ENCODE data around the gene EFNA2. TPM values are rescaled to one million over a fixed set of nuclear protein-coding genes. Genes with fewer than 3 reads are reported as not detected.

EFNA2 gene
- total RNA-seq, 1 experiment from 2014 or later = 14.3 TPM

GRCh38 chr19:1350867-1351266, 65.2 kb downstream of the EFNA2 start:
- H3K14ac ChIP-seq (ENCODE audit: insufficient read depth, low read length) = no peak overlapping the region
- H3K23ac ChIP-seq (ENCODE audit: insufficient read length, low read depth, low read length) = no peak overlapping the region
- Mint-ChIP-seq H3K9me3 (no peaks in the 10 kb centered on the region), H3K36me3 (ENCODE audit: insufficient read depth in 1 of 3, low read depth in 3 of 3) (peaks cover 0 to 2% (median 0%) of the 10 kb centered on the region in 3 experiments; a peak in 2 of 7 replicates), H3K4me3 (no peak overlapping the region), H3K27ac (peak overlapping the region in 1 of 3 experiments; percentile 37; a peak in 1 of 7 replicates), H3K27me3 (ENCODE audit: low read depth) (peaks cover 8% of the 10 kb centered on the region), H3K4me1 (peaks cover 4 to 5% of the 10 kb centered on the region in 2 experiments)
- no peak overlapping the region for H3K4me2 ChIP-seq (ENCODE audit: insufficient read depth, insufficient read length, low read length)
- H3K79me2 ChIP-seq (ENCODE audit: insufficient read depth, low read length) = no peaks in the 10 kb centered on the region
- peak overlapping the region; percentile 6 for H3K9ac ChIP-seq (ENCODE audit: extremely low read depth, insufficient read length, low read length)
- no peaks in the 10 kb centered on the region for H3K4me1 ChIP-seq (ENCODE audit: insufficient read depth, low read length)
- no peak overlapping the region for H4K5ac ChIP-seq (ENCODE audit: insufficient read length, low read depth, low read length)
- no peak overlapping the region for H2AK5ac ChIP-seq (ENCODE audit: insufficient read length, low read length)
- no peak overlapping the region for H4K91ac ChIP-seq (ENCODE audit: insufficient read length, low read depth, low read length)
- H2BK20ac ChIP-seq (ENCODE audit: low read depth, low read length, poor library complexity, severe bottlenecking) = no peak overlapping the region
- no peaks in the 10 kb centered on the region for H3K79me1 ChIP-seq (ENCODE audit: insufficient read depth, low read depth, low read length, poor library complexity, severe bottlenecking)
- peaks cover 7% of the 10 kb centered on the region for H3K23me2 ChIP-seq (ENCODE audit: insufficient read length, low read depth, low read length, poor library complexity, severe bottlenecking)
- H3K4ac ChIP-seq (ENCODE audit: low read depth, low read length) = no peak overlapping the region
- no peaks in the 10 kb centered on the region for H3K9me3 ChIP-seq (ENCODE audit: control insufficient read depth, low read depth, low read length)
- H2AFZ ChIP-seq (ENCODE audit: low read length) = no peak overlapping the region
- WGBS (ENCODE audit: extremely low coverage, insufficient read length, low lambda C conversion rate) = no CpG with 5 or more reads among the region's 5 CpGs
- H4K8ac ChIP-seq (replicated peaks; ENCODE audit: insufficient read length, low read depth, low read length) = no peak overlapping the region
- no peak overlapping the region for H2BK12ac ChIP-seq (ENCODE audit: insufficient read length, low read depth, low read length)
- H4K20me1 ChIP-seq (ENCODE audit: control insufficient read depth, insufficient read depth, insufficient read length) = no peaks in the 10 kb centered on the region
- H3K56ac ChIP-seq (ENCODE audit: insufficient read length, low read depth, low read length) = no peak overlapping the region
- H3K27me3 ChIP-seq (ENCODE audit: insufficient read depth, low read length) = no peaks in the 10 kb centered on the region
- no peak for DNase-seq
- no peak overlapping the region for H2BK120ac ChIP-seq (ENCODE audit: low read depth, low read length, poor library complexity, severe bottlenecking)
- no peak overlapping the region for H3K27ac ChIP-seq (ENCODE audit: insufficient read length, low read depth, low read length)
- no peak overlapping the region for H2BK5ac ChIP-seq (ENCODE audit: insufficient read length, low read length)
- TF ChIP-seq, protein P1, sequence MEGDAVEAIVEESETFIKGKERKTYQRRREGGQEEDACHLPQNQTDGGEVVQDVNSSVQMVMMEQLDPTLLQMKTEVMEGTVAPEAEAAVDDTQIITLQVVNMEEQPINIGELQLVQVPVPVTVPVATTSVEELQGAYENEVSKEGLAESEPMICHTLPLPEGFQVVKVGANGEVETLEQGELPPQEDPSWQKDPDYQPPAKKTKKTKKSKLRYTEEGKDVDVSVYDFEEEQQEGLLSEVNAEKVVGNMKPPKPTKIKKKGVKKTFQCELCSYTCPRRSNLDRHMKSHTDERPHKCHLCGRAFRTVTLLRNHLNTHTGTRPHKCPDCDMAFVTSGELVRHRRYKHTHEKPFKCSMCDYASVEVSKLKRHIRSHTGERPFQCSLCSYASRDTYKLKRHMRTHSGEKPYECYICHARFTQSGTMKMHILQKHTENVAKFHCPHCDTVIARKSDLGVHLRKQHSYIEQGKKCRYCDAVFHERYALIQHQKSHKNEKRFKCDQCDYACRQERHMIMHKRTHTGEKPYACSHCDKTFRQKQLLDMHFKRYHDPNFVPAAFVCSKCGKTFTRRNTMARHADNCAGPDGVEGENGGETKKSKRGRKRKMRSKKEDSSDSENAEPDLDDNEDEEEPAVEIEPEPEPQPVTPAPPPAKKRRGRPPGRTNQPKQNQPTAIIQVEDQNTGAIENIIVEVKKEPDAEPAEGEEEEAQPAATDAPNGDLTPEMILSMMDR (conservative IDR thresholded peaks at IDR 0.05) = no peak
- H2BK15ac ChIP-seq (ENCODE audit: low read depth, low read length) = no peak overlapping the region
- no peak overlapping the region for H3T11ph ChIP-seq (ENCODE audit: low read length)
- no peak overlapping the region for H3K18ac ChIP-seq (ENCODE audit: insufficient read length, low read depth, low read length)

Other genes with a start within 250 kb of the EFNA2 start
- gene ABCA7, start 245.8 kb upstream of the EFNA2 start, total RNA-seq (2021) = 28.3 and 34.6 TPM in 2 replicates
- 35.0 and 39.8 TPM in 2 replicates for gene ARHGAP45, start 218.7 kb upstream of the EFNA2 start, total RNA-seq (2021)
- 261 and 272 TPM in 2 replicates for gene POLR2E, start 190.5 kb upstream of the EFNA2 start, total RNA-seq (2021)
- 355 and 363 TPM in 2 replicates for gene GPX4, start 181.9 kb upstream of the EFNA2 start, total RNA-seq (2021)
- 41.3 and 46.3 TPM in 2 replicates for gene SBNO2, start 111.6 kb upstream of the EFNA2 start, total RNA-seq (2021)
- gene STK11, start 80.1 kb upstream of the EFNA2 start, total RNA-seq (2021) = 74.3 and 75.5 TPM in 2 replicates
- gene CBARP, start 47.9 kb upstream of the EFNA2 start, total RNA-seq (2021) = 25.6 and 28.4 TPM in 2 replicates
- 179 and 191 TPM in 2 replicates for gene ATP5F1D, start 44.1 kb upstream of the EFNA2 start, total RNA-seq (2021)
- 286 and 300 TPM in 2 replicates for gene MIDN, start 37.3 kb upstream of the EFNA2 start, total RNA-seq (2021)
- 249 and 263 TPM in 2 replicates for gene CIRBP, start 16.5 kb upstream of the EFNA2 start, total RNA-seq (2021)
- gene FAM174C, start 10.3 kb upstream of the EFNA2 start, total RNA-seq (2021) = 56.4 and 63.0 TPM in 2 replicates
- 83.7 and 83.9 TPM in 2 replicates for gene NDUFS7, start 98.0 kb downstream of the EFNA2 start, total RNA-seq (2021)
- gene GAMT, start 115.7 kb downstream of the EFNA2 start, total RNA-seq (2021) = 26.6 and 27.4 TPM in 2 replicates
- 255 and 265 TPM in 2 replicates for gene DAZAP1, start 121.7 kb downstream of the EFNA2 start, total RNA-seq (2021)
- gene RPS15, start 152.5 kb downstream of the EFNA2 start, total RNA-seq (2021) = 1,628 and 1,677 TPM in 2 replicates
- gene APC2, start 164.2 kb downstream of the EFNA2 start, total RNA-seq (2021) = 0.68 and 2.0 TPM in 2 replicates
- 30.3 and 36.8 TPM in 2 replicates for gene C19orf25, start 193.3 kb downstream of the EFNA2 start, total RNA-seq (2021)
- 5.8 and 9.1 TPM in 2 replicates for gene PCSK4, start 204.5 kb downstream of the EFNA2 start, total RNA-seq (2021)
- 10.4 and 10.5 TPM in 2 replicates for gene REEP6, start 205.3 kb downstream of the EFNA2 start, total RNA-seq (2021)
- gene ADAMTSL5, start 227.1 kb downstream of the EFNA2 start, total RNA-seq (2021) = 1.4 and 1.5 TPM in 2 replicates
- gene PLK5, start 238.2 kb downstream of the EFNA2 start, total RNA-seq (2021) = 0.50 and 0.57 TPM in 2 replicates